ENCODE data around the gene ITM2C. TPM values are rescaled to one million over a fixed set of nuclear protein-coding genes. Genes with fewer than 3 reads are reported as not detected.

ITM2C gene, protein sequence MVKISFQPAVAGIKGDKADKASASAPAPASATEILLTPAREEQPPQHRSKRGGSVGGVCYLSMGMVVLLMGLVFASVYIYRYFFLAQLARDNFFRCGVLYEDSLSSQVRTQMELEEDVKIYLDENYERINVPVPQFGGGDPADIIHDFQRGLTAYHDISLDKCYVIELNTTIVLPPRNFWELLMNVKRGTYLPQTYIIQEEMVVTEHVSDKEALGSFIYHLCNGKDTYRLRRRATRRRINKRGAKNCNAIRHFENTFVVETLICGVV
- total RNA-seq (10 to 100 TPM; 24.4 to 99.7 TPM), polyA plus RNA-seq (10 to 100 TPM; 18.0 to 21.7 TPM)
- long read RNA-seq, donor 1, transcript ITM2C-202 (6 exons, 2,078 nt): major isoform, 140 of 196 reads
- long read RNA-seq, donor 1, transcript ITM2C-210 (1 exons, 501 nt): minor isoform, 46 of 196 reads
- long read RNA-seq, donor 1, partial matches to known transcripts: 0 of 196 reads
- long read RNA-seq, donor 1, other reads (novel, unspliced or antisense): 8 of 196 reads
- long read RNA-seq, donor 2, transcript ITM2C-210 (1 exons, 501 nt): minor isoform, 28 of 72 reads
- long read RNA-seq, donor 2, transcript ITM2C-202 (6 exons, 2,078 nt): major isoform, 43 of 72 reads
- long read RNA-seq, donor 2, partial matches to known transcripts: 0 of 72 reads
- long read RNA-seq, donor 2, other reads (novel, unspliced or antisense): 0 of 72 reads
- long read RNA-seq, donor 3, transcript ITM2C-202 (6 exons, 2,078 nt): major isoform, 73 of 106 reads
- long read RNA-seq, donor 3, transcript ITM2C-210 (1 exons, 501 nt): minor isoform, 27 of 106 reads
- long read RNA-seq, donor 3, partial matches to known transcripts: 0 of 106 reads
- long read RNA-seq, donor 3, other reads (novel, unspliced or antisense): 6 of 106 reads
- long read RNA-seq, donor 4, transcript ITM2C-202 (6 exons, 2,078 nt): minor isoform, 33 of 79 reads
- long read RNA-seq, donor 4, transcript ITM2C-210 (1 exons, 501 nt): major isoform, 36 of 79 reads
- long read RNA-seq, donor 4, partial matches to known transcripts: 5 of 79 reads
- long read RNA-seq, donor 4, other reads (novel, unspliced or antisense): 5 of 79 reads
- long read RNA-seq, donor 5, transcript ITM2C-202 (6 exons, 2,078 nt): major isoform, 116 of 200 reads
- long read RNA-seq, donor 5, transcript ITM2C-210 (1 exons, 501 nt): minor isoform, 59 of 200 reads
- long read RNA-seq, donor 5, partial matches to known transcripts: 5 of 200 reads
- long read RNA-seq, donor 5, other reads (novel, unspliced or antisense): 17 of 200 reads

DNA sequence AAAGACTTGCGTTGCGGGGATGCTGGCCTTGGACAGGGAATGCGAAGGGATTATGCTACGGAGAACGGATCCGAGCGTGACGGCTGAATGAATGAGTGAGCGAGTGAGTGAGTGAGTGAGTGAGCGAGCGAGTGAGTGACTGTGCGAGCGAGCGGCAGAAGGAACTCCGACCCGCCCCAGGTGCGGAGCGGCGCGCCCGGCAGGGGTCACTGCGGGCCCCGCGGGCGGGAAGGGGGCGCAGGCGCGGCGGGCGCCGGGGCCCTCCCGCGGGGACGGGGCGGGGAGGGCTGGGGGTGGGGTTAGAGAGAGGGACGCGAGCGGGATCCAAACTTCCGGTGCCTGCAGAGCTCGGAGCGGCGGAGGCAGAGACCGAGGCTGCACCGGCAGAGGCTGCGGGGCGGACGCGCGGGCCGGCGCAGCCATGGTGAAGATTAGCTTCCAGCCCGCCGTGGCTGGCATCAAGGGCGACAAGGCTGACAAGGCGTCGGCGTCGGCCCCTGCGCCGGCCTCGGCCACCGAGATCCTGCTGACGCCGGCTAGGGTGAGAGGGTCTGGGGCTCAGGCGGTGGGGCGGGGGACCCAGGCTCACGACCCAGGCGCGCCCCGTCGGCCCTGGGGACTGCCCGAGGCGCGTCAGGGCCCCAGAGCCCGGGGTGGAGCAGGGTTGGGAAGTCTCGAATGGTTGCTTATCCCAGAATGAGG is at the start of gene ITM2C:
ITM2C (plus strand) TSS at position 338 of the 702 bp plus-strand sequence; CDS start at position 422, 84 bp downstream.
- DNase-seq: peak; percentile 85 to 90 (median 88)

DNA sequence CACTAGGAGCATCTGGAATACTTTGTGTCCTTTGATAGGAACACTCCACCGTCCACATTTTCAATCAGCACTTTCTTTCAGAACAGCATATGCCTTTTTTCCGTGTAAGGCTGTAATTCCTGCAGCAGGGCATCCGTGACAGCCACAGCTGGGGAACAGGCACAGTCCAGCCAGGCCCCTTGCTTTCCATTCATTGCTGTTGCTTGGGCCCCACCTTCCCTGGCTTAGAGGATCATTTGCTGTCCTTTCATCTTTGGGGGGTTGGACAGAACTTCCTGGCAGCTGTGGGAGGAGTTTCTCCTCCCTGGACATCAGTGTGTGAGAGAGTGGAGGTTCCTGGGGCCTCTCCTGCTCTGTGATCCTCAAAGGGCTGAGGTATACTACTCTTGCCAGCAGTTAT is 49.7 kb upstream of the ITM2C start:
- Histone ChIP-seq H3K4me3 (no peak overlapping the region), H3K27ac (ENCODE audit: low read depth in 1 of 2, low read length in 1 of 2) (no peak overlapping the region), H3K9me3 (ENCODE audit: control insufficient read depth in 4 of 4, insufficient read depth in 3 of 4, low read length in 3 of 4) (no peaks in the 10 kb centered on the region), H3K27me3 (ENCODE audit: control insufficient read depth in 3 of 3, insufficient read depth in 3 of 3, low read length in 2 of 3) (no peaks in the 10 kb centered on the region), H3K4me1 (ENCODE audit: control insufficient read depth in 5 of 5, insufficient read depth in 5 of 5, low read length in 5 of 5) (peaks cover 0 to 6% (median 0%) of the 10 kb centered on the region in 5 donors), H3K9ac (ENCODE audit: insufficient read depth in 1 of 2, low read length in 2 of 2) (no peak overlapping the region), H3K36me3 (ENCODE audit: control insufficient read depth in 4 of 4, insufficient read depth in 4 of 4, low read length in 4 of 4) (peaks cover 4 to 41% (median 38%) of the 10 kb centered on the region in 4 donors)
- no peak for TF ChIP-seq CTCF (IDR thresholded peaks at IDR 0.05; ENCODE audit: control extremely low read depth, extremely low read depth)
- ATAC-seq (ENCODE audit: insufficient read depth, low FRiP score): no peak
- WGBS, 2 donors: 87 to 91% methylated on average over 3 of the region's 3 CpGs
- no peak for DNase-seq

More for the DNA sequence above, at the start of gene ITM2C:
- WGBS, 2 donors: 0% methylated on average over 57 to 76 of the region's 76 CpGs
- ATAC-seq (ENCODE audit: insufficient read depth, low FRiP score): peak; percentile 79
- peak within 1 kb of the TSS; percentile 25 to 51 for H3K9ac ChIP-seq (ENCODE audit: insufficient read depth in 1 of 2, low read length in 2 of 2)
- peak within 1 kb of the TSS; percentile 53 for H3K4me3 ChIP-seq
- peaks cover 0 to 41% (median 18%) of the 10 kb centered on the region in 5 donors for H3K4me1 ChIP-seq (ENCODE audit: control insufficient read depth in 5 of 5, insufficient read depth in 5 of 5, low read length in 5 of 5)
- no peaks in the 10 kb centered on the region for H3K36me3 ChIP-seq (ENCODE audit: control insufficient read depth in 4 of 4, insufficient read depth in 4 of 4, low read length in 4 of 4)
- no peak for TF ChIP-seq CTCF (IDR thresholded peaks at IDR 0.05; ENCODE audit: control extremely low read depth, extremely low read depth)
- H3K27ac ChIP-seq (ENCODE audit: low read depth in 1 of 2, low read length in 1 of 2): peak within 1 kb of the TSS in 1 of 2 donors; percentile 7
- H3K9me3 ChIP-seq (ENCODE audit: control insufficient read depth in 4 of 4, insufficient read depth in 3 of 4, low read length in 3 of 4): no peaks in the 10 kb centered on the region
- peaks cover 0 to 2% (median 0%) of the 10 kb centered on the region in 3 donors for H3K27me3 ChIP-seq (ENCODE audit: control insufficient read depth in 3 of 3, insufficient read depth in 3 of 3, low read length in 2 of 3)

DNA sequence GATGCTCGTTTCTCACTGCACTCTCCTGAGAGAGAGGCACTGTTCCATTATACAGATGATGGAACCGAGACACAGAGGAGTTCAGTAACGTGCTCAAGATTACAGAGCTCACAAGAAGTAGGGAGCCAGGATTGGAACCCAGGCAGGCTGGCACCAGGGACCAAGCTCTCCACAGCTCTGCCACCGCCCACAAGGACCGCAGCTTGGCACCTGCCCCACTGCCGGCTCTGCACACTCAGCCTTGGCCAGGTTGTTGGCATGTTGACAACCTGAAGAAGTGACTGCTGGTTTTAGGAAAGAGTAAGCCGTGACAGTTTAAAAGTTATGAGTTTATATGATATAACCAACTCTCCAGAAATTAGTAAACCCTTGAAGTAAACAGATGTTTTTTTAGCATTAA is 48.0 kb upstream of the ITM2C start:
- Histone ChIP-seq H3K9ac (ENCODE audit: insufficient read depth in 1 of 2, low read length in 2 of 2) (no peak overlapping the region), H3K4me3 (no peak overlapping the region), H3K4me1 (ENCODE audit: control insufficient read depth in 5 of 5, insufficient read depth in 5 of 5, low read length in 5 of 5) (peaks cover 0 to 5% (median 0%) of the 10 kb centered on the region in 5 donors), H3K36me3 (ENCODE audit: control insufficient read depth in 4 of 4, insufficient read depth in 4 of 4, low read length in 4 of 4) (peaks cover 8 to 33% (median 30%) of the 10 kb centered on the region in 4 donors), H3K9me3 (ENCODE audit: control insufficient read depth in 4 of 4, insufficient read depth in 3 of 4, low read length in 3 of 4) (no peaks in the 10 kb centered on the region), H3K27ac (ENCODE audit: low read depth in 1 of 2, low read length in 1 of 2) (no peak overlapping the region), H3K27me3 (ENCODE audit: control insufficient read depth in 3 of 3, insufficient read depth in 3 of 3, low read length in 2 of 3) (no peaks in the 10 kb centered on the region)
- no peak for DNase-seq
- no peak for ATAC-seq (ENCODE audit: insufficient read depth, low FRiP score)
- TF ChIP-seq CTCF (IDR thresholded peaks at IDR 0.05; ENCODE audit: control extremely low read depth, extremely low read depth): no peak
- WGBS, 2 donors: 69 to 81% methylated on average over 7 of the region's 7 CpGs

All from lung (tissue), 16 donors.